Heart left ventricle (tissue), 13 donors: ENCODE results near the gene NCAPG2.

Experiments
- POLR2A ChIP-seq, 2 donors: fragments of 450-650 bp; IDR thresholded peaks; one replicate each; pipeline ENCODE4 v1.6.1; 2017; ENCODE audit warnings: antibody characterized with exemption in 2 of 2, mild to moderate bottlenecking in 2 of 2, moderate library complexity in 2 of 2
- TF ChIP-seq, protein P1 (sequence below), 12 donors: fragments of 200-600 bp; sonication (generic) in 4 of 12; IDR thresholded peaks; one replicate each; pipeline versions ENCODE4 v1.5.0 to v1.8.0; 2018 to 2022; ENCODE audit warnings: antibody characterized with exemption in 12 of 12, mild to moderate bottlenecking in 5 of 12
- donor health status: ischemic (EF 13 %, LVEDD 7.1; RV severe dilation, severe dysfunction).
- donor health status: DM: no; HTN: yes; CAD: no.
- donor health status: DM: no; HTN: no; CAD: no.
- donor health status: ischemic (EF 25% LVEDD 6.9; RV normal size, moderate dysfunction).
- donor health status: ischemic (EF 25% LVEDD 5.7; RV mildly dilated, moderate dysfunction).
- donor health status: ischemic (EF 35%, LVEDD 5.7; RV mildly dilated, moderate dysfunction).
- donor health status: nonischemic (EF 11% LVEDD 7.7; RV severe dilation, severe dysfunction).
- donor health status: DM: yes; HTN: yes; CAD: no.
- donor health status: PGD.
- donor health status: ischemic (EF 29% LVEDD 5.4; RV normal size, mild dysfunction).
- donor health status: nonischemic (EF 23%, LVEDD 6.1; RV moderate dilation, normal function).

- TF ChIP-seq POLR2A (IDR thresholded peaks at IDR 0.05), result no peak
- TF ChIP-seq, protein P1, sequence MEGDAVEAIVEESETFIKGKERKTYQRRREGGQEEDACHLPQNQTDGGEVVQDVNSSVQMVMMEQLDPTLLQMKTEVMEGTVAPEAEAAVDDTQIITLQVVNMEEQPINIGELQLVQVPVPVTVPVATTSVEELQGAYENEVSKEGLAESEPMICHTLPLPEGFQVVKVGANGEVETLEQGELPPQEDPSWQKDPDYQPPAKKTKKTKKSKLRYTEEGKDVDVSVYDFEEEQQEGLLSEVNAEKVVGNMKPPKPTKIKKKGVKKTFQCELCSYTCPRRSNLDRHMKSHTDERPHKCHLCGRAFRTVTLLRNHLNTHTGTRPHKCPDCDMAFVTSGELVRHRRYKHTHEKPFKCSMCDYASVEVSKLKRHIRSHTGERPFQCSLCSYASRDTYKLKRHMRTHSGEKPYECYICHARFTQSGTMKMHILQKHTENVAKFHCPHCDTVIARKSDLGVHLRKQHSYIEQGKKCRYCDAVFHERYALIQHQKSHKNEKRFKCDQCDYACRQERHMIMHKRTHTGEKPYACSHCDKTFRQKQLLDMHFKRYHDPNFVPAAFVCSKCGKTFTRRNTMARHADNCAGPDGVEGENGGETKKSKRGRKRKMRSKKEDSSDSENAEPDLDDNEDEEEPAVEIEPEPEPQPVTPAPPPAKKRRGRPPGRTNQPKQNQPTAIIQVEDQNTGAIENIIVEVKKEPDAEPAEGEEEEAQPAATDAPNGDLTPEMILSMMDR (IDR thresholded peaks at IDR 0.05), result no peak
Observed at GRCh38 chr7:158750702-158751101, 46.1 kb upstream of the NCAPG2 start.
